HepG2 (cell line): ENCODE results near the gene GSK3A. TPM values are rescaled to one million over a fixed set of nuclear protein-coding genes. Genes with fewer than 3 reads are reported as not detected.

Experiments
- ATAC-seq: fragments of 200-7000 bp; cut with Tn5 transposase; 3 replicates; pipeline ENCODE4 v1.9.1; 2020; ENCODE audit warnings: mild to moderate bottlenecking, moderate library complexity
- BruUV-seq: library from RNA; stranded (reverse); fragments of 400-500 nt; replicated peaks from 2 replicates; lab custom pipeline; 2021; lab: Mats Ljungman, UMichigan
- CTCF ChIA-PET: fragments of 300-600 bp; formaldehyde crosslinking; extraction: SDS; loops from one replicate; lab custom pipeline; 2021; ENCODE audit warnings: low total read pairs, inconsistent platforms, low intra/inter-chr PET ratio; lab: Yijun Ruan, JAX
- POLR2A ChIA-PET: fragments of 350-600 bp; sonication (Branson Sonifier 250); formaldehyde crosslinking; loops from one replicate; lab custom pipeline; 2020; ENCODE audit warnings: antibody characterized with exemption, inconsistent platforms; lab: Yijun Ruan, JAX
- DNase-seq: peaks from one replicate; pipeline ENCODE4 v3.0.0-alpha.2; 2015; ENCODE audit warnings: low spot score
- FAIRE-seq: peaks from 3 replicates; lab custom pipeline; 2011; peaks lifted over from hg19 to GRCh38; lab: Jason Lieb, UNC
- H2AFZ ChIP-seq: one replicate; pipeline ENCODE4 v1.6.1; 2011; ENCODE audit warnings: low read length, inconsistent platforms
- H3K27ac ChIP-seq: fragments of 300-600 bp; 3 replicates; pipeline ENCODE4 v1.8.0; 2011; ENCODE audit warnings: mixed run types, mild to moderate bottlenecking, mixed read lengths, low read length, inconsistent platforms; ENCODE audit not compliant: insufficient read depth; ENCODE audit errors: extremely low read length
- H3K27me3 ChIP-seq, 2 experiments: fragments of 200-600 bp in 1 of 2; 2 replicates in 1 of 2; 3 replicates in 1 of 2; pipeline versions ENCODE4 v1.6.0 to v1.8.0; 2011; ENCODE audit warnings: low read length in 2 of 2, mild to moderate bottlenecking in 2 of 2, moderate library complexity in 2 of 2, inconsistent platforms in 1 of 2; ENCODE audit not compliant: insufficient read depth in 2 of 2, control insufficient read depth in 1 of 2
- H3K36me3 ChIP-seq, 2 experiments: fragments of 200-600 bp in 1 of 2; replicated peaks in 1 of 2; 2 replicates in 1 of 2; 3 replicates in 1 of 2; pipeline versions ENCODE4 v1.5.1 to v1.8.0; 2011; ENCODE audit warnings: low read length in 2 of 2, inconsistent platforms in 1 of 2; ENCODE audit not compliant: insufficient read depth in 2 of 2, control insufficient read depth in 1 of 2
- H3K4me1 ChIP-seq: 2 replicates; pipeline ENCODE4 v1.5.1; 2012; ENCODE audit warnings: low read length, inconsistent platforms; ENCODE audit not compliant: insufficient read depth
- H3K4me2 ChIP-seq: 2 replicates; pipeline ENCODE4 v1.6.0; 2011; ENCODE audit warnings: low read depth, low read length, inconsistent platforms
- H3K4me3 ChIP-seq, 3 experiments: fragments of 200-600 bp in 1 of 3; sonication (generic), shearing (Covaris generic) in 1 of 3; replicated peaks in 1 of 3; 2 replicates each; pipeline ENCODE4 v1.5.1; 2011 to 2016; ENCODE audit warnings: low read length in 3 of 3, inconsistent platforms in 2 of 3, low read depth in 2 of 3, mild to moderate bottlenecking in 2 of 3, control low read depth in 1 of 3, mixed read lengths in 1 of 3; ENCODE audit not compliant: insufficient read depth in 1 of 3
- H3K79me2 ChIP-seq: one replicate; pipeline ENCODE4 v1.6.1; 2011; ENCODE audit warnings: low read length, inconsistent platforms; ENCODE audit not compliant: insufficient read depth
- H3K9ac ChIP-seq: 2 replicates; pipeline ENCODE4 v1.6.0; 2011; ENCODE audit warnings: mild to moderate bottlenecking, low read depth, low read length, inconsistent platforms; ENCODE audit not compliant: insufficient read depth
- H3K9me3 ChIP-seq: 2 replicates; pipeline ENCODE4 v1.5.1; 2012; ENCODE audit warnings: mild to moderate bottlenecking, low read length
- H4K20me1 ChIP-seq: 2 replicates; pipeline ENCODE4 v1.6.0; 2011; ENCODE audit warnings: inconsistent platforms, mild to moderate bottlenecking, low read length, moderate library complexity; ENCODE audit not compliant: insufficient read depth
- CEBPG ChIP-seq: IDR thresholded peaks from 2 replicates; pipeline ENCODE4 v1.6.1; 2016
- HMGXB3 ChIP-seq: sonication (generic); formaldehyde crosslinking; IDR thresholded peaks from 2 replicates; pipeline ENCODE4 v1.4.0; 2020; ENCODE audit warnings: missing genetic modification reagents, borderline replicate concordance
- IRF2 ChIP-seq: IDR thresholded peaks from 2 replicates; pipeline ENCODE4 v1.6.1; 2018; ENCODE audit warnings: missing genetic modification reagents, missing compliant biosample characterization
- PBX3 ChIP-seq: sonication (generic); formaldehyde crosslinking; IDR thresholded peaks from 2 replicates; pipeline ENCODE4 v1.8.1; 2023; ENCODE audit warnings: missing genetic modification reagents, inconsistent platforms, borderline replicate concordance
- SAP130 ChIP-seq: IDR thresholded peaks from 2 replicates; pipeline ENCODE4 v1.6.1; 2016; ENCODE audit warnings: low read depth
- SRY ChIP-seq: sonication (generic); formaldehyde crosslinking; IDR thresholded peaks from 2 replicates; pipeline ENCODE4 v1.8.0; 2022; ENCODE audit warnings: mild to moderate bottlenecking, missing genetic modification reagents
- ZBTB20 ChIP-seq: sonication (generic); formaldehyde crosslinking; IDR thresholded peaks from 2 replicates; pipeline ENCODE4 v1.8.1; 2023; ENCODE audit warnings: missing genetic modification reagents, low read depth, mild to moderate bottlenecking, borderline replicate concordance
- ZNF124 ChIP-seq: sonication (generic); formaldehyde crosslinking; IDR thresholded peaks from 2 replicates; pipeline ENCODE4 v1.4.0; 2020; ENCODE audit warnings: missing genetic modification reagents
- ZNF160 ChIP-seq: sonication (generic); formaldehyde crosslinking; IDR thresholded peaks from 2 replicates; pipeline ENCODE4 v1.8.0; 2022; ENCODE audit warnings: mild to moderate bottlenecking, inconsistent platforms, missing genetic modification reagents
- ZNF569 ChIP-seq: sonication (generic); formaldehyde crosslinking; IDR thresholded peaks from 2 replicates; pipeline ENCODE4 v1.5.0; 2020; ENCODE audit warnings: mild to moderate bottlenecking, missing genetic modification reagents, moderate library complexity, borderline replicate concordance
- ZNF614 ChIP-seq: IDR thresholded peaks from 2 replicates; pipeline ENCODE4 v1.6.1; 2018; ENCODE audit warnings: missing biosample characterization, missing genetic modification reagents, inconsistent platforms, borderline replicate concordance
- ZNF746 ChIP-seq: sonication (generic); formaldehyde crosslinking; IDR thresholded peaks from 2 replicates; pipeline ENCODE4 v1.8.0; 2022; ENCODE audit warnings: mild to moderate bottlenecking, missing genetic modification reagents
- ZNF776 ChIP-seq: sonication (generic); formaldehyde crosslinking; IDR thresholded peaks from 2 replicates; pipeline ENCODE4 v1.4.0; 2020; ENCODE audit warnings: mild to moderate bottlenecking, missing genetic modification reagents
- WGBS: methylation state at CpG from one replicate; pipeline ENCODE4 v1.1.6; 2017; ENCODE audit warnings: low lambda C conversion rate; 5-methylcytosine and 5-hydroxymethylcytosine counted together
- in situ Hi-C: cut with HindIII; loops from 2 replicates; pipeline ENCODE4 v1.10.0; 2017; ENCODE audit warnings: low pct_unique_long_range_greater_than_20kb; ENCODE audit not compliant: extremely low pct_ligation_motif_present
- intact Hi-C: fragments of 100-400 bp; cut with micrococcal nuclease; formaldehyde crosslinking; loops from one replicate; pipeline ENCODE4 v1.10.0; 2022; ENCODE audit not compliant: unreplicated experiment
- polyA plus RNA-seq, 8 experiments: library from polyadenylated mRNA; depleted of rRNA in 3 of 8; stranded (reverse) in 7 of 8; unstranded in 1 of 8; fragments of >200 nt; fragmentation: Illumina TruSeq in 4 of 8; extraction: Trizol in 4 of 8; gene quantifications; 2 replicates each; pipeline versions ENCODE4 v1.2.1 to v1.2.3, GENCODE V29; 2011 to 2016; ENCODE audit warnings: low read depth in 4 of 8, missing spikeins in 1 of 8, mixed read lengths in 1 of 8; ENCODE audit not compliant: insufficient read depth in 1 of 8
- total RNA-seq, 5 experiments: library from RNA; depleted of rRNA; stranded (reverse); fragments of >200 nt; fragmentation: Illumina TruSeq; extraction: Trizol; gene quantifications; 2 replicates each; pipeline ENCODE4 v1.2.3, GENCODE V29; 2016; ENCODE audit warnings: low read depth in 1 of 5
- TF ChIP-seq, protein P1 (sequence below): sonication (generic); formaldehyde crosslinking; IDR thresholded peaks from 2 replicates; pipeline ENCODE4 v1.5.1; 2020; ENCODE audit warnings: missing genetic modification reagents, mild to moderate bottlenecking, borderline replicate concordance
- TF ChIP-seq, protein P2 (sequence below): sonication (generic); formaldehyde crosslinking; IDR thresholded peaks from 2 replicates; pipeline ENCODE4 v1.4.0; 2020; ENCODE audit warnings: missing genetic modification reagents

The GSK3A gene
- total and polyA plus RNA-seq, 2 of the 13 experiments (the other 11 are each of a cell fraction or from before 2014, with no cell fraction given): 16.9 to 52.5 TPM

DNA sequence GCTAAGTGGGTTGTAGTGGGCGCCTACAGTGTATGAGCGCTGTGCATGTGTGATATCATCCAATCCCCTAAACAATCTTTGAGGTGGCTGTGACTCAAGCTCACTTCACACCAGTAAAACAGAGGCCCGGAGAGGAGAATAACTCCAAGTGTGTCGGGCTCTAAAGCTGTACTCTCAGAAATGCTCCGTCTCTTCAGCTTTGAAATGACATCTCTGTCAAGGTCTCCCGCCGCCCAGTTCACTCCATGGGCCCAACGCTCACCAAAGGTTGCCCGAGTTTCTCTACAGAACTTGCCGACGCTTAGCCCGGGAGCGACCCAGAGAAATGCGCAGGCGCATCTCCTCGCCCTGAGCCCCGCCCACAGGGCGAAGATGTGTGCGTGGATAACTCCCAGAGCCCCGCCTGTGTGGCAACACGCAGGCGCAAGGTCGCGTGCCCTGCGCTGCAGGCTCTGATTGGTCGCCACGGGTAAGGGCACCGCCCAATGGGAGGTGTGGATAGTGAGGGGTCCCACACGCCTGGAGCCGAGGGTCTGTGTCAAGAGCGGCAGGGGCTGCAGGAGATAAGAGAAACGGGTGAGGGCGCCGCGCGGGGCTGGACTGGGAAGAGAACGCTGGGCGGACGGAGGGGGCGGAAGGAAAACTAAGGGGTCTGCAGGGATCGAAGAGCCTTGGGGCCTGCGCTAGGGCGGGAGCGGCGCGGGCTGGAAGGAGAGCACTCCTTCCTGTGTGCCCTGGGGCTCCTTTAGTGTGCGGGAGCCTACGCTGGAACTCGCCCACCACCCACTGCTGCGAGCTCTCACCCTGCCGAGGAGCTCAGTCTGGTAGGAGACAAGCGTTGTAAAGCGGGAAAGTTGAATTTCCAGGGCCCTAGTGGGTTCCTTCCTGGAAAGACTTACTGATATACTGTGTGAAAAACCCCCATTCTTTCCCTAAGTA, 22.3 kb downstream of the GSK3A start, which contains the start of gene ZNF526:
TSS of gene ZNF526 (plus strand) at position 501 of the 939 bp plus-strand sequence. CDS start 4,092 bp downstream, outside the sequence.
- intact Hi-C loops: loop anchor here (1.0 to 2.0 kb wide), 2 partner anchors 22 to 59 kb away; partner anchors contain the start of gene GSK3A
- H3K9me3 ChIP-seq: no peaks in the 10 kb centered on the region
- WGBS: 2% methylated on average over 31 of the region's 53 CpGs
- peak within 1 kb of the TSS; percentile 80 for H3K27ac ChIP-seq
- H4K20me1 ChIP-seq: peaks cover 16% of the 10 kb centered on the region
- H3K4me1 ChIP-seq: peaks cover 55% of the 10 kb centered on the region
- BruUV-seq: TSS peak; percentile 91
- ChIA-PET CTCF (interaction anchor here (1.6 kb wide), 1 partner anchor 71 kb away, joined by 3 read pairs; no protein-coding TSS in a partner anchor), POLR2A (interaction anchor here (0.5 to 2.1 kb wide), 8 partner anchors 15 to 82 kb away, joined by 3 to 13 read pairs (median 4); partner anchors contain the start of genes CIC, GSK3A and PAFAH1B3)
- H3K9ac ChIP-seq: peak within 1 kb of the TSS; percentile 91
- FAIRE-seq (peak; percentile 92), DNase-seq (peak; percentile 98), ATAC-seq (peak; percentile 89)
- H3K4me2 ChIP-seq: peak within 1 kb of the TSS; percentile 95
- H3K79me2 ChIP-seq: peaks cover 52% of the 10 kb centered on the region
- H3K4me3 ChIP-seq: peak within 1 kb of the TSS; percentile 80 to 94 (median 88)
- H2AFZ ChIP-seq: no peak within 1 kb of the TSS
- no peaks in the 10 kb centered on the region; a peak in 1 of 5 replicates for H3K27me3 ChIP-seq
- in situ Hi-C loops: no loop called here
- H3K36me3 ChIP-seq: peaks cover 8 to 12% of the 10 kb centered on the region in 2 experiments; a peak in 4 of 5 replicates
- peak; percentile 37; the same call in 1 of the 2 replicates for TF ChIP-seq ZBTB20
- TF ChIP-seq SRY: 0 out of 2 replicates have a peak, but pooled peaks have one; percentile 61
- TF ChIP-seq ZNF569 (CRISPR knock-in tag): no peak
- no peak for TF ChIP-seq ZNF776
- TF ChIP-seq, protein P1, sequence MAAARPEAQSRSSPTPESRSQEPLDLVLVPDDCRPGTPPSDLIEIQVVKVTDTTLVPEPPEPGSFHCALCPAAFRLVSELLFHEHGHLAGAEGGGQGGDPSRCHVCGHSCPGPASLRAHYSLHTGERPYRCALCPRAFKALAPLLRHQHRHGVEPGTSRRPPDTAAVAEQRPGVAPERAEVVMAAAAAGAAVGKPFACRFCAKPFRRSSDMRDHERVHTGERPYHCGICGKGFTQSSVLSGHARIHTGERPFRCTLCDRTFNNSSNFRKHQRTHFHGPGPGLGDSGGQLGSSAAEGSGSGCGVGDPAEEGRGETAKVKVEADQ: peak; percentile 29; the same call in 1 of the 2 replicates
- peak; percentile 100 for TF ChIP-seq HMGXB3
- TF ChIP-seq ZNF124 (CRISPR knock-in tag): 0 out of 2 replicates have a peak, but pooled peaks have one; percentile 39
- peak; percentile 79 for TF ChIP-seq ZNF746 (CRISPR knock-in tag)
- peak; percentile 73; the same call in 1 of the 2 replicates for TF ChIP-seq IRF2
- no peak for TF ChIP-seq ZNF160 (CRISPR knock-in tag)
- TF ChIP-seq ZNF614 (CRISPR knock-in tag): peak; percentile 38; the same call in 1 of the 2 replicates
- TF ChIP-seq CEBPG (CRISPR knock-in tag): peak; percentile 53
- no peak for TF ChIP-seq PBX3
- TF ChIP-seq SAP130: peak; percentile 94
- TF ChIP-seq, protein P2, sequence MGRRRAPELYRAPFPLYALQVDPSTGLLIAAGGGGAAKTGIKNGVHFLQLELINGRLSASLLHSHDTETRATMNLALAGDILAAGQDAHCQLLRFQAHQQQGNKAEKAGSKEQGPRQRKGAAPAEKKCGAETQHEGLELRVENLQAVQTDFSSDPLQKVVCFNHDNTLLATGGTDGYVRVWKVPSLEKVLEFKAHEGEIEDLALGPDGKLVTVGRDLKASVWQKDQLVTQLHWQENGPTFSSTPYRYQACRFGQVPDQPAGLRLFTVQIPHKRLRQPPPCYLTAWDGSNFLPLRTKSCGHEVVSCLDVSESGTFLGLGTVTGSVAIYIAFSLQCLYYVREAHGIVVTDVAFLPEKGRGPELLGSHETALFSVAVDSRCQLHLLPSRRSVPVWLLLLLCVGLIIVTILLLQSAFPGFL: no peak
